ENCODE results near the gene CAMTA1.

Gene CAMTA1

DNA sequence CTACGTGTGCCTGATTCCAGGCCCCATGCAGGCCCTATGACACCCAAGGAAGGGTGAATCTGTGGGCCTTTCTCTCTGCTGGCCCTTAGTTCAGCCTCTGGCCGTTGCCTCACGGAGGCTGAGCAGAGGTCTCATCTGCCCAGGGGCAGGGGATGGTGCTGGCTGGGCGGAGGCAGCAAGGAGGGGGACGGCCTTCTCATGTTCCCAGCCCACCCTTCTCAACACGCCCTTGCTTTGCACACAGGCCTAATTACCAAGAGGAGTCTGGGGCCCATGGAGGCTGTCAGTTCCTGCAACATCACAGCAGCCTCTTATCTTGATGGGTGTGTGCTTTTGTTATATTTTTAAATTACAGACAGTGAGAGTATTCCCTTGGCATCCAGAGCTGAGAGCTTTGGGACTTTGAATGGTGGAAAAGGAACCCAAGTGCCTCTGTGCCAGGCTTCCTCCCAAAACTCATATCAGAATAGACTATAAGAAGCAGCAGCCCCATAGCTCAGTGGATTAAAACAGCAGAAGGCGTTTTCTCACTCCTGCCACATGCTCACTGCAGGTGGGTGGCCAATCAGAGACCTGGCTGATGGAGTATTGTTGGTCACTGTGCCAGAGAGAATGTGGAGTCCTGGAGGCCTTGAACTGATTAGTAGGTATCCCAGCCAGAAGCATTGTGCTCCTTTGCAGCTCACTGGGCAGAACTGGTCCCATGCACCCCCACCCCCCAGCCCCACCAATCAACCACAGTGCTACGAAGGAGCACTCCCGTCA lies 164.9 kb downstream of the CAMTA1 start:
- ChIA-PET CTCF (no interaction called here), POLR2A (no interaction called here)
- DNase-seq (ENCODE audit: extremely low spot score) = no peak
- TF ChIP-seq ZNF384 (IDR thresholded peaks at IDR 0.05) = no peak
- TF ChIP-seq, protein P1, sequence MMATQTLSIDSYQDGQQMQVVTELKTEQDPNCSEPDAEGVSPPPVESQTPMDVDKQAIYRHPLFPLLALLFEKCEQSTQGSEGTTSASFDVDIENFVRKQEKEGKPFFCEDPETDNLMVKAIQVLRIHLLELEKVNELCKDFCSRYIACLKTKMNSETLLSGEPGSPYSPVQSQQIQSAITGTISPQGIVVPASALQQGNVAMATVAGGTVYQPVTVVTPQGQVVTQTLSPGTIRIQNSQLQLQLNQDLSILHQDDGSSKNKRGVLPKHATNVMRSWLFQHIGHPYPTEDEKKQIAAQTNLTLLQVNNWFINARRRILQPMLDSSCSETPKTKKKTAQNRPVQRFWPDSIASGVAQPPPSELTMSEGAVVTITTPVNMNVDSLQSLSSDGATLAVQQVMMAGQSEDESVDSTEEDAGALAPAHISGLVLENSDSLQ (IDR thresholded peaks at IDR 0.05) = no peak
- TF ChIP-seq LEF1 (IDR thresholded peaks at IDR 0.05; ENCODE audit: borderline replicate concordance) = no peak
- TF ChIP-seq SUZ12 (IDR thresholded peaks at IDR 0.05) = no peak
- no peak for TF ChIP-seq ARNT (IDR thresholded peaks at IDR 0.05)
- TF ChIP-seq HDGF (IDR thresholded peaks at IDR 0.05; ENCODE audit: borderline replicate concordance) = no peak
- no peak for TF ChIP-seq ELF4 (IDR thresholded peaks at IDR 0.05)
- no peak for TF ChIP-seq NFRKB (IDR thresholded peaks at IDR 0.05)
- TF ChIP-seq BHLHE40 (IDR thresholded peaks at IDR 0.05; ENCODE audit: borderline replicate concordance) = no peak
- TF ChIP-seq FOXA1 (IDR thresholded peaks at IDR 0.05) = no peak
- TF ChIP-seq L3MBTL2 (conservative IDR thresholded peaks at IDR 0.05) = no peak
- TF ChIP-seq TARDBP (IDR thresholded peaks at IDR 0.05) = no peak
- no peak for TF ChIP-seq FOXK2 (IDR thresholded peaks at IDR 0.05)
- no peak for TF ChIP-seq CTBP1 (IDR thresholded peaks at IDR 0.05; ENCODE audit: borderline replicate concordance)
- no peak for TF ChIP-seq FOXM1 (IDR thresholded peaks at IDR 0.05; ENCODE audit: borderline replicate concordance)
- no peak for TF ChIP-seq SP1 (IDR thresholded peaks at IDR 0.05)

DNA sequence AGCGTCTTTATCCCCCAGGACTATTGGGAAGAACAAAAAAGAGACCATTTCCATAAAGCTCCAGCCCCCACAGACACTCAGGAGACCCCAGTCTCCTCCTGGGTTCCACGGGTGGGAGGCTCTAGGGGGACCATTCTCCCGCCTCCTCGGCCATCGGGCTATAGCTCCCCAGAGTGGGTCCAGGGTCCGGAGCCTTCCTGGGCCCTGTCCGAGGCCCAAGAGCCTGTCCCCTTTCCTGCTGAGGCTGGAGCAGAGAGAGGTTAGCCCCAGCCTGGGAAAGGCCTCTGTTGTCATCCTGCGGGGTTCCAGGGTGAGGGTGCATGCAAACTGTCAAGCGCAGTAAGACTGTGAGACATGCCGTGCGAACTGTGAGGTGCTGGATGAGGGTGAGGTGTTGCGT lies 166.3 kb downstream of the CAMTA1 start:
- CTCF ChIA-PET = no interaction called here

DNA sequence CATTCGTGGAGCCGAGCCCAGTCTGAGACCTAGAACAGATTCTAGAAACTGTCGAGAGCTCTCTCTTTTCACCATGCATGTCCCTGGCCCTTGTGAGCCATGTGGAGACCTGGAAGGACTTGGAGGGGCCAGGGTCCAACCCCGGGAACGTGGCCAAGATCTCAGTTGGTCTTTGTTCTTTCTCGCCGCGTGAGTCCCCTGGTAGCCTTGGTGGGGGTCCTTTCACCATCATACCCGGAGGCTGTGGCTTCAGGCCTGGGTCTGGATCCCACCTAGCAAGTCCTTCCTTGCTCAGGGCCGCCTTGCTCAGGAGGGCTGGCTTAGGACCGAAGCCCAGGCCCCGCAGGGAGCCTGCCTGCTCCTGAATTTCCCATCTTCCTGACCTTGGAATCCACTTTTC lies 168.0 kb downstream of the CAMTA1 start:
- no peak for DNase-seq (ENCODE audit: extremely low spot score)
- TF ChIP-seq SUZ12 (IDR thresholded peaks at IDR 0.05) (no peak), FOXK2 (IDR thresholded peaks at IDR 0.05) (no peak), ARNT (IDR thresholded peaks at IDR 0.05) (no peak), FOXM1 (IDR thresholded peaks at IDR 0.05; ENCODE audit: borderline replicate concordance) (no peak), ZNF384 (IDR thresholded peaks at IDR 0.05) (no peak), TARDBP (IDR thresholded peaks at IDR 0.05) (no peak), CTBP1 (IDR thresholded peaks at IDR 0.05; ENCODE audit: borderline replicate concordance) (no peak), L3MBTL2 (conservative IDR thresholded peaks at IDR 0.05) (no peak), HDGF (IDR thresholded peaks at IDR 0.05; ENCODE audit: borderline replicate concordance) (no peak), FOXA1 (IDR thresholded peaks at IDR 0.05) (no peak)
- CTCF ChIA-PET = no interaction called here
- POLR2A ChIA-PET = no interaction called here

More for the DNA sequence above, 166.3 kb downstream of the CAMTA1 start:
- TF ChIP-seq LEF1 (IDR thresholded peaks at IDR 0.05; ENCODE audit: borderline replicate concordance) (no peak), TARDBP (IDR thresholded peaks at IDR 0.05) (no peak), ELF4 (IDR thresholded peaks at IDR 0.05) (no peak), L3MBTL2 (conservative IDR thresholded peaks at IDR 0.05) (no peak), BHLHE40 (IDR thresholded peaks at IDR 0.05; ENCODE audit: borderline replicate concordance) (no peak), FOXM1 (IDR thresholded peaks at IDR 0.05; ENCODE audit: borderline replicate concordance) (no peak), FOXK2 (IDR thresholded peaks at IDR 0.05) (no peak), SP1 (IDR thresholded peaks at IDR 0.05) (no peak), ZNF384 (IDR thresholded peaks at IDR 0.05) (no peak), NFRKB (IDR thresholded peaks at IDR 0.05) (no peak), FOXA1 (IDR thresholded peaks at IDR 0.05) (no peak)
- POLR2A ChIA-PET = no interaction called here
- no peak for DNase-seq (ENCODE audit: extremely low spot score)

DNA sequence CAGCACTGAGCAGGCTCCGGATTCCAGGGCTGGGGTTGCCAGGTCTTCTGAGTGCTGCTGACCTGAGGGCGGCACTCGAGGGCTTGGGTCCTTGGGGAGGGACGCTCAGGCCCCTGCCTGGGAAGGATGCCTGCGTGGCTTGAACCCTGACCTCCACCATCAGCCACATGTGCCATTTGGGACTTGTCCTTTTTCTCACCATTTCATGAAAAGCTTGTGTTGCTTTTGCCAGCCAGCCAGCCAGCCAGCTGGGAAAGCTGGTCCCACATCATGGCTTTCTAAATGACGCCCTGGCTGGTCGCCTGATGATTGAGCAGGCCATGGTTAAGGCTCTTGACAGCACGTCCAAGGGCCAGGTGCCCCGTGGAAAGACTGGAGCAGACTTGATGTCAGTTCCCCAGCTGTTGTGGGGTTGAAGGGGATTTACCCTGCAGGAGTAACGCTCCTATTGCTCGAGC lies 168.7 kb downstream of the CAMTA1 start:
- POLR2A ChIA-PET = no interaction called here
- DNase-seq (ENCODE audit: extremely low spot score) = no peak
- CTCF ChIA-PET = no interaction called here
- no peak for TF ChIP-seq TARDBP (IDR thresholded peaks at IDR 0.05)

DNA sequence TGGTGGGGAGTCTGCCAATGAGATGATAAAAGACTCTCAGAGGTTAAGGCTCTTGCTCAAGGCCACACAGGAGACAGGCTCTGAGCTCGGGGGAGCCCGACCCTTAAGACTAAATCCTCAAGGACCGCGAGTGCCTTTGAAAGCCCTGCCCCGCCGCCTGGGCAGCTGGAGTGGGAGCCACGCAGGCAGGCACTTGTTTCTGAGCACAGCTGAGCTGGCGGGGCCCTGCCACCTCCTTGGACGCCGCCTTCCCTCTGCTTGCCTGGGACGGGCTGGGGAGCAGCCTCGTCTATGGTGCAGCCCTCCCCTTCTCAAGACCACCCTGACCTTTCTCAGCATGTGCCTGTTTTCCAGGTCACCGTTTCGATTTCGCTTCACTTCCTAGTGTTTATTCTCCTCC lies 169.3 kb downstream of the CAMTA1 start:
- POLR2A ChIA-PET = no interaction called here
- TF ChIP-seq NFRKB (IDR thresholded peaks at IDR 0.05) (no peak), ARNT (IDR thresholded peaks at IDR 0.05) (no peak), SUZ12 (IDR thresholded peaks at IDR 0.05) (no peak), ZNF384 (IDR thresholded peaks at IDR 0.05) (no peak), HDGF (IDR thresholded peaks at IDR 0.05; ENCODE audit: borderline replicate concordance) (no peak)
- CTCF ChIA-PET = interaction anchor here (0.6 to 1.2 kb wide), 2 partner anchors 9 to 65 kb away, joined by 3 to 4 read pairs; no protein-coding TSS in a partner anchor

DNA sequence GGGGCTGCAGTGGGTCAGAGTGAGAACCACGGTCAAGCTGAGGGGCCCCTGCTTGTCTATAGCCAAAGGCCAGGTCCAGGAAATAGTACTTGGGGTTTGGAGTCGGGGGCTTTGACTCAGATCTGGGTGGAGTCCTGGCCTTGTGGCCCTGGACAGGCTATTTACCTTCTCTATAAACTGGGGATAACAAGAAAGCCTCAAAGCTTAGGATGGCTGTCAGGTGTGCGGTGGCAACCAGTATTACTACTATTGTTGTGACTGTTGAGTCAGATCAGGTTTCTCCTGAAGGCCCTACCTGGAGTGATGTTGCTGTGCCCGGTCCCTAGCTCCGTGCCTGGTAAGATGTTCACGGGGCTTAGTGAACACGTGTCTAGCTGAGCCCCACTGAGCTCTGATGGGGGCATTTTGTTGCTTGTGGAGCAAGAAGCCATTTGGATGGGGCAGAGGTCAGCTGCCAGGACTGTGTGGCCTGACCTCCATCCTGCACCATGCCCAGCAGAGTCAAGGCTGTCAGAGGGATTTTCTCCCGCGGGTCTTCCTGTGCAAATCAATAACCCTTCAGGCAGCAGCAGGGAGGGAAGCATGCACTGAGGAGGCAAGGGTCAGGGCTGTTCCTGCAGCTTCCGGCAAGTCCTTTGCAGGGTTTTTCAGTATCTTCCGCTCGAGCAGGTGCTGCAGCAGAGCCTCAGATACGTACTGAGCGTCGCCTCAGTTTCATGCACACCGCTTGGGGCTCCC lies 170.3 kb downstream of the CAMTA1 start:
- CTCF ChIA-PET = interaction anchor here (0.6 to 1.2 kb wide), 2 partner anchors 10 to 66 kb away, joined by 3 to 4 read pairs; no protein-coding TSS in a partner anchor
- POLR2A ChIA-PET = no interaction called here
- TF ChIP-seq LEF1 (IDR thresholded peaks at IDR 0.05; ENCODE audit: borderline replicate concordance) (no peak), HDGF (IDR thresholded peaks at IDR 0.05; ENCODE audit: borderline replicate concordance) (no peak), SUZ12 (IDR thresholded peaks at IDR 0.05) (no peak), FOXM1 (IDR thresholded peaks at IDR 0.05; ENCODE audit: borderline replicate concordance) (no peak), ARNT (IDR thresholded peaks at IDR 0.05) (no peak), FOXA1 (IDR thresholded peaks at IDR 0.05) (no peak), BHLHE40 (IDR thresholded peaks at IDR 0.05; ENCODE audit: borderline replicate concordance) (no peak)
- TF ChIP-seq, protein P1 (IDR thresholded peaks at IDR 0.05) = no peak
- DNase-seq (ENCODE audit: extremely low spot score) = no peak

More for the DNA sequence above, 169.3 kb downstream of the CAMTA1 start:
- DNase-seq (ENCODE audit: extremely low spot score) = no peak
